Keratinocyte (primary cell): ENCODE data around the gene PANX2. TPM values are rescaled to one million over a fixed set of nuclear protein-coding genes. Genes with fewer than 3 reads are reported as not detected.

ENCODE experiments used
- DNase-seq: peaks from one replicate; pipeline ENCODE4 v3.0.0-alpha.2; 2011; ENCODE audit warnings: low read depth, missing footprints, low spot score
- FAIRE-seq: peaks from 2 replicates; lab custom pipeline; 2011; peaks lifted over from hg19 to GRCh38; lab: Jason Lieb, UNC
- H2AFZ ChIP-seq: 2 replicates; pipeline ENCODE4 v1.6.0; 2012; ENCODE audit warnings: low read length, control low read depth, inconsistent platforms; ENCODE audit not compliant: control insufficient read depth
- H3K27ac ChIP-seq: 2 replicates; pipeline ENCODE4 v1.5.1; 2011; ENCODE audit warnings: low read length; ENCODE audit not compliant: control insufficient read depth, insufficient read depth
- H3K27me3 ChIP-seq: 3 replicates; pipeline ENCODE4 v1.6.0; 2011; ENCODE audit warnings: low read length; ENCODE audit not compliant: control insufficient read depth, insufficient read depth; ENCODE audit errors: extremely low read depth
- H3K36me3 ChIP-seq, 2 experiments: 2 replicates in 1 of 2; 3 replicates in 1 of 2; pipeline ENCODE4 v1.5.1; 2011; ENCODE audit warnings: low read length in 2 of 2, mild to moderate bottlenecking in 1 of 2; ENCODE audit not compliant: control insufficient read depth in 2 of 2, insufficient read depth in 2 of 2; ENCODE audit errors: extremely low read depth in 1 of 2
- H3K4me1 ChIP-seq: 3 replicates; pipeline ENCODE4 v1.5.1; 2011; ENCODE audit warnings: low read length; ENCODE audit not compliant: control insufficient read depth, insufficient read depth; ENCODE audit errors: extremely low read depth
- H3K4me2 ChIP-seq: 3 replicates; pipeline ENCODE4 v1.6.0; 2011; ENCODE audit warnings: low read depth, low read length; ENCODE audit not compliant: control insufficient read depth, insufficient read depth; ENCODE audit errors: extremely low read depth
- H3K4me3 ChIP-seq, 3 experiments: fragments of 200-600 bp in 1 of 3; sonication (generic) in 1 of 3; 2 replicates in 2 of 3; 3 replicates in 1 of 3; pipeline ENCODE4 v1.5.1; 2011 to 2016; ENCODE audit warnings: low read length in 3 of 3, mild to moderate bottlenecking in 3 of 3, control low read depth in 2 of 3, inconsistent platforms in 1 of 3, low read depth in 1 of 3, mixed read lengths in 1 of 3, mixed run types in 1 of 3, moderate library complexity in 1 of 3; ENCODE audit not compliant: control insufficient read depth in 2 of 3, insufficient read depth in 2 of 3; ENCODE audit errors: extremely low read depth in 1 of 3
- H3K79me2 ChIP-seq: 2 replicates; pipeline ENCODE4 v1.6.0; 2012; ENCODE audit warnings: low read length; ENCODE audit not compliant: control insufficient read depth, insufficient read depth
- H3K9ac ChIP-seq: 3 replicates; pipeline ENCODE4 v1.6.0; 2011; ENCODE audit warnings: low read length; ENCODE audit not compliant: control insufficient read depth, insufficient read depth; ENCODE audit errors: extremely low read depth
- H3K9me1 ChIP-seq: 3 replicates; pipeline ENCODE4 v1.6.0; 2011; ENCODE audit warnings: low read length; ENCODE audit not compliant: control insufficient read depth, insufficient read depth; ENCODE audit errors: extremely low read depth
- H3K9me3 ChIP-seq: 2 replicates; pipeline ENCODE4 v1.5.1; 2012; ENCODE audit warnings: low read depth, low read length; ENCODE audit not compliant: control insufficient read depth
- H4K20me1 ChIP-seq: 3 replicates; pipeline ENCODE4 v1.6.0; 2011; ENCODE audit warnings: low read length; ENCODE audit not compliant: control insufficient read depth, insufficient read depth; ENCODE audit errors: extremely low read depth
- EZH2 ChIP-seq: IDR thresholded peaks from one replicate; pipeline ENCODE4 v1.6.1; 2012; ENCODE audit warnings: inconsistent platforms, mild to moderate bottlenecking, low read length, moderate library complexity
- dilution Hi-C: fragments of 300-500 bp; cut with MboI; formaldehyde crosslinking; loops from one replicate; pipeline ENCODE4 v1.7.0; 2020; ENCODE audit warnings: low sequenced_read_pairs; ENCODE audit not compliant: extremely low pct_ligation_motif_present
- polyA plus RNA-seq, 5 experiments: library from polyadenylated mRNA; depleted of rRNA in 3 of 5; stranded (reverse) in 3 of 5; stranded (forward) in 1 of 5; unstranded in 1 of 5; fragments of >200 nt; gene quantifications; 1 replicate in 1 of 5; 2 replicates in 3 of 5; 3 replicates in 1 of 5; pipeline versions ENCODE4 v1.2.1 to v1.2.3, GENCODE V29; 2011 to 2012; ENCODE audit warnings: missing spikeins in 2 of 5, low read depth in 1 of 5, low replicate concordance in 1 of 5
- TF ChIP-seq, protein P1 (sequence below), 3 experiments: IDR thresholded peaks in 1 of 3; conservative IDR thresholded peaks in 1 of 3; optimal IDR thresholded peaks in 1 of 3; 2 replicates in 2 of 3; 3 replicates in 1 of 3; pipeline versions ENCODE3 to v1.5.1; 2011; ENCODE audit warnings: low read length in 3 of 3, mild to moderate bottlenecking in 3 of 3, moderate library complexity in 2 of 3, control low read depth in 1 of 3, inconsistent platforms in 1 of 3; ENCODE audit not compliant: insufficient read depth in 2 of 3; ENCODE audit errors: extremely low read depth in 1 of 3

PANX2 gene
- polyA plus RNA-seq, 1 donor (not counting 4 experiments of a cell fraction or from before 2014, with no cell fraction given), result 0.22 TPM

DNA sequence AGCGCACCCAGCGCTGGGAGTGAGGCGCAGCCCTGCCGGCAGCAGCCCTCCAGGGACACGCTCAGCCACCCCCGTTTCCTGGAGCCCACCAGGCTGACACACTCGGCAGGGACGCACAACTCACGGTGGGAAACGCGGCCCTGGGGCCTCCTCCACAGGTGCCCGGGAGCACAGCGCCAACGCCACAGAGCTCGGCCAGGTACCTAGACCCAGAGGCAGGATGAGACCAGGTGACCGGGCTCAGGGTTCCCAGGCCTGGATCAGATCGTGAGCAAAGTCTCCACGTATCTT is 56.3 kb downstream of the PANX2 start:
- Histone ChIP-seq H3K9ac (no peak overlapping the region), H3K4me1 (no peaks in the 10 kb centered on the region), H2AFZ (no peak overlapping the region), H3K36me3 (peaks cover 9 to 30% of the 10 kb centered on the region in 2 experiments), H3K4me3 (no peak overlapping the region), H3K4me2 (no peak overlapping the region), H3K27me3 (no peaks in the 10 kb centered on the region), H3K9me1 (no peaks in the 10 kb centered on the region), H4K20me1 (no peaks in the 10 kb centered on the region), H3K9me3 (no peaks in the 10 kb centered on the region), H3K27ac (no peak overlapping the region), H3K79me2 (no peaks in the 10 kb centered on the region)
- FAIRE-seq (no peak), DNase-seq (no peak)
- dilution Hi-C loops, result no loop called here
- no peak for TF ChIP-seq EZH2
- TF ChIP-seq, protein P1, sequence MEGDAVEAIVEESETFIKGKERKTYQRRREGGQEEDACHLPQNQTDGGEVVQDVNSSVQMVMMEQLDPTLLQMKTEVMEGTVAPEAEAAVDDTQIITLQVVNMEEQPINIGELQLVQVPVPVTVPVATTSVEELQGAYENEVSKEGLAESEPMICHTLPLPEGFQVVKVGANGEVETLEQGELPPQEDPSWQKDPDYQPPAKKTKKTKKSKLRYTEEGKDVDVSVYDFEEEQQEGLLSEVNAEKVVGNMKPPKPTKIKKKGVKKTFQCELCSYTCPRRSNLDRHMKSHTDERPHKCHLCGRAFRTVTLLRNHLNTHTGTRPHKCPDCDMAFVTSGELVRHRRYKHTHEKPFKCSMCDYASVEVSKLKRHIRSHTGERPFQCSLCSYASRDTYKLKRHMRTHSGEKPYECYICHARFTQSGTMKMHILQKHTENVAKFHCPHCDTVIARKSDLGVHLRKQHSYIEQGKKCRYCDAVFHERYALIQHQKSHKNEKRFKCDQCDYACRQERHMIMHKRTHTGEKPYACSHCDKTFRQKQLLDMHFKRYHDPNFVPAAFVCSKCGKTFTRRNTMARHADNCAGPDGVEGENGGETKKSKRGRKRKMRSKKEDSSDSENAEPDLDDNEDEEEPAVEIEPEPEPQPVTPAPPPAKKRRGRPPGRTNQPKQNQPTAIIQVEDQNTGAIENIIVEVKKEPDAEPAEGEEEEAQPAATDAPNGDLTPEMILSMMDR (optimal IDR thresholded peaks at IDR 0.05 in 1 of 3, IDR thresholded peaks at IDR 0.05 in 1 of 3, conservative IDR thresholded peaks at IDR 0.05 in 1 of 3; ENCODE audit: extremely low read depth in 1 of 3, insufficient read depth in 2 of 3, low read length in 3 of 3), result no peak

DNA sequence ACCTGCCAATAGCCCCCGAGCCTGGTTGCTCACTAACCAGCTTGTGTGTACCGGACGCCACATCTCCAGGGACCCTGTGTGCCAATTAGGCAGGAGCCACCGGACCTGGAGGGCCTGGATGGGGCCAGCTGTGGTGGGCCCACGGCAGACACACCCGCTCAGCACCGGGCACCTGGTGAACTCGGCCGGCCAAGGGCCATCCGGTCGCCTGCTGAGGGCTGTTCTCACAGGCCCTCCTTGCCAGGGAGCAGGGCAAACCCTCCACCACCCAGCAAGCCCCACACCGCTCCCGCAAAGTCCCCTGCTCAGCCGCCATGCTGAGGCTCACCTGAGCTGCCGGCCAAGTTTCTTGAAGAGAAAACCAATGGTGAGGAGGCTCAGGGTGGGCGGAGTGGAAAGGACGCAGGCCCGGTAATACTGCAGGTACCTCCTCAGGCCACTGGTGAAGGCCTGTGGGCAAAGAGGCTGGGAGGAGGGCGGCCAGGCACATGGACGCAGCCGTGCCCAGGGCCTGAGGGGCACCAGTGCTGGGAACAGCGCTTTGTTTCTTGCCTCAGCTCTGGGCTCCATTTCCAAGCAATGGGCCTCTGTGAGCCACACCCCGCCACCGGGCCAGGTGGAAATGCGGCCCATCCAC is 57.2 kb downstream of the PANX2 start:
- Histone ChIP-seq H3K9ac (no peak overlapping the region), H4K20me1 (no peaks in the 10 kb centered on the region), H3K4me1 (no peaks in the 10 kb centered on the region), H3K79me2 (no peaks in the 10 kb centered on the region), H3K36me3 (peaks cover 6 to 24% of the 10 kb centered on the region in 2 experiments), H3K4me3 (no peak overlapping the region), H3K4me2 (no peak overlapping the region), H3K9me1 (no peaks in the 10 kb centered on the region), H2AFZ (no peak overlapping the region), H3K27me3 (no peaks in the 10 kb centered on the region), H3K9me3 (no peaks in the 10 kb centered on the region), H3K27ac (no peak overlapping the region)
- DNase-seq, result no peak
- TF ChIP-seq EZH2, result no peak
- TF ChIP-seq, protein P1 (optimal IDR thresholded peaks at IDR 0.05 in 1 of 3, IDR thresholded peaks at IDR 0.05 in 1 of 3, conservative IDR thresholded peaks at IDR 0.05 in 1 of 3; ENCODE audit: extremely low read depth in 1 of 3, insufficient read depth in 2 of 3, low read length in 3 of 3), result no peak
- dilution Hi-C loops, result no loop called here
- FAIRE-seq, result no peak
